SK-N-SH treated with all-trans-retinoic acid at 6 μM for 48 hours (cell line): ENCODE data around the gene MBD5.

Experiments used
- ATAC-seq: fragments of 200-7000 bp; cut with Tn5 transposase; 3 replicates; pipeline ENCODE4 v1.9.1; 2020; ENCODE audit warnings: mild to moderate bottlenecking, moderate library complexity
- ARNTL ChIP-seq: fragments of 450-650 bp; formaldehyde crosslinking; IDR thresholded peaks from 2 replicates; pipeline ENCODE4 v1.5.0; 2020; ENCODE audit warnings: low read depth, mild to moderate bottlenecking, moderate library complexity, borderline replicate concordance
- BACH2 ChIP-seq: fragments of 250-450 bp; sonication (Bioruptor Pico); IDR thresholded peaks from 2 replicates; pipeline ENCODE4 v1.9.0; 2021; ENCODE audit warnings: mild to moderate bottlenecking, borderline replicate concordance
- CSDC2 ChIP-seq: fragments of 250-450 bp; sonication (Bioruptor Pico); IDR thresholded peaks from 2 replicates; pipeline ENCODE4 v1.5.0; 2020; ENCODE audit warnings: mild to moderate bottlenecking, moderate library complexity
- ESRRG ChIP-seq: fragments of 250-450 bp; sonication (Bioruptor Pico); IDR thresholded peaks from 2 replicates; pipeline ENCODE4 v1.6.1; 2021; ENCODE audit warnings: mild to moderate bottlenecking
- GLIS3 ChIP-seq: fragments of 250-450 bp; sonication (Bioruptor Pico); IDR thresholded peaks from 2 replicates; pipeline ENCODE4 v1.5.0; 2020; ENCODE audit warnings: mild to moderate bottlenecking, moderate library complexity
- ISL1 ChIP-seq: fragments of 250-450 bp; sonication (Bioruptor Pico); IDR thresholded peaks from 2 replicates; pipeline ENCODE4 v2.1.2; 2022; ENCODE audit warnings: mild to moderate bottlenecking, moderate library complexity
- OSR1 ChIP-seq: fragments of 250-450 bp; sonication (Bioruptor Pico); IDR thresholded peaks from 2 replicates; pipeline ENCODE4 v1.8.0; 2022; ENCODE audit warnings: moderate library complexity, mild to moderate bottlenecking, inconsistent platforms
- PPARA ChIP-seq: fragments of 250-450 bp; sonication (Bioruptor Pico); IDR thresholded peaks from 2 replicates; pipeline ENCODE4 v1.5.0; 2020; ENCODE audit warnings: mild to moderate bottlenecking, borderline replicate concordance
- RARB ChIP-seq: fragments of 250-450 bp; sonication (Bioruptor Pico); IDR thresholded peaks from 2 replicates; pipeline ENCODE4 v1.8.0; 2021; ENCODE audit warnings: mild to moderate bottlenecking, moderate library complexity
- SNAI2 ChIP-seq: fragments of 250-450 bp; sonication (Bioruptor Pico); IDR thresholded peaks from 2 replicates; pipeline ENCODE4 v1.5.0; 2020; ENCODE audit warnings: mild to moderate bottlenecking, moderate library complexity
- TCF4 ChIP-seq: fragments of 250-450 bp; sonication (Bioruptor Pico); IDR thresholded peaks from 2 replicates; pipeline ENCODE4 v1.8.0; 2021; ENCODE audit warnings: mild to moderate bottlenecking, moderate library complexity, borderline replicate concordance
- TOX ChIP-seq: fragments of 250-450 bp; sonication (Bioruptor Pico); IDR thresholded peaks from 2 replicates; pipeline ENCODE4 v1.8.0; 2021; ENCODE audit warnings: mild to moderate bottlenecking, moderate library complexity, borderline replicate concordance
- ZC3H10 ChIP-seq: fragments of 250-450 bp; sonication (Bioruptor Pico); IDR thresholded peaks from 2 replicates; pipeline ENCODE4 v1.5.1; 2021; ENCODE audit warnings: mild to moderate bottlenecking, moderate library complexity
- ZFP3 ChIP-seq: fragments of 250-450 bp; sonication (Bioruptor Pico); IDR thresholded peaks from 2 replicates; pipeline ENCODE4 v1.5.0; 2020; ENCODE audit warnings: mild to moderate bottlenecking, moderate library complexity
- ZFP30 ChIP-seq: fragments of 450-650 bp; formaldehyde crosslinking; IDR thresholded peaks from 2 replicates; pipeline ENCODE4 v1.5.0; 2022; ENCODE audit warnings: mild to moderate bottlenecking, moderate library complexity
- ZNF70 ChIP-seq: fragments of 450-650 bp; formaldehyde crosslinking; IDR thresholded peaks from 2 replicates; pipeline ENCODE4 v1.5.0; 2020; ENCODE audit warnings: mild to moderate bottlenecking, moderate library complexity
- ZNF8 ChIP-seq: fragments of 450-650 bp; formaldehyde crosslinking; IDR thresholded peaks from 2 replicates; pipeline ENCODE4 v1.5.0; 2020; ENCODE audit warnings: mild to moderate bottlenecking, moderate library complexity
- TF ChIP-seq, protein P1 (sequence below): fragments of 250-450 bp; sonication (Bioruptor Pico); IDR thresholded peaks from 2 replicates; pipeline ENCODE4 v1.8.0; 2021; ENCODE audit warnings: low read depth, mild to moderate bottlenecking, moderate library complexity, borderline replicate concordance
- TF ChIP-seq, protein P2 (sequence below): fragments of 250-450 bp; sonication (Bioruptor Pico); IDR thresholded peaks from 2 replicates; pipeline ENCODE4 v1.5.0; 2020; ENCODE audit warnings: mild to moderate bottlenecking, moderate library complexity
- TF ChIP-seq, protein P3 (sequence below): fragments of 250-450 bp; sonication (Bioruptor Pico); IDR thresholded peaks from 2 replicates; pipeline ENCODE4 v1.8.0; 2020; ENCODE audit warnings: mild to moderate bottlenecking, moderate library complexity, borderline replicate concordance
- TF ChIP-seq, protein P4 (sequence below): fragments of 250-450 bp; sonication (Bioruptor Pico); IDR thresholded peaks from 2 replicates; pipeline ENCODE4 v1.5.1; 2020; ENCODE audit warnings: low read depth, mild to moderate bottlenecking, moderate library complexity
- TF ChIP-seq, protein P5 (sequence below): fragments of 250-450 bp; sonication (Bioruptor Pico); IDR thresholded peaks from 2 replicates; pipeline ENCODE4 v1.5.1; 2021; ENCODE audit warnings: mild to moderate bottlenecking, moderate library complexity

Gene MBD5

DNA sequence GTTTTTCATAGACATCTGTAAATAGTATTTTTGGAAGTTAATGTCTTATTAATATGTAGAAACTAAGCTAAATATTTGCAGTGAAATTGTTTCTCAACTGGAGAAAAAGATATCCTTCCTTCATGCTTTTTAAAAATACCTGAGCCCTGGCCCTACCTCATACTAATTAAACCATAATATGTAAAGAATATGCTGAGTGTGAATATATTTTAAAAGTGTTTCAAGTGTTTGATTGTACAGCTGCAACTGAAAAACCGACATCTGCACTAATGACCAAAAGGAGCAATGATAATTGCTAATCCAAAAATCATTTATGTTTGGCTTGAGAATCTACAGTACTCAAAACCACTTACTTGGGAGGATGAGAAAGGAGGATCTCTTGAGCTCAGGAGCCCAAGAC lies 156.7 kb downstream of the MBD5 start:
- no peak for TF ChIP-seq GLIS3 (CRISPR knock-in tag)
- TF ChIP-seq TOX (CRISPR knock-in tag), result no peak
- TF ChIP-seq SNAI2 (CRISPR knock-in tag), result no peak
- TF ChIP-seq ZC3H10, result no peak
- no peak for TF ChIP-seq ZNF70
- TF ChIP-seq ZFP3, result no peak
- no peak for TF ChIP-seq BACH2 (CRISPR knock-in tag)
- no peak for TF ChIP-seq ZFP30 (CRISPR knock-in tag)
- TF ChIP-seq, protein P1, sequence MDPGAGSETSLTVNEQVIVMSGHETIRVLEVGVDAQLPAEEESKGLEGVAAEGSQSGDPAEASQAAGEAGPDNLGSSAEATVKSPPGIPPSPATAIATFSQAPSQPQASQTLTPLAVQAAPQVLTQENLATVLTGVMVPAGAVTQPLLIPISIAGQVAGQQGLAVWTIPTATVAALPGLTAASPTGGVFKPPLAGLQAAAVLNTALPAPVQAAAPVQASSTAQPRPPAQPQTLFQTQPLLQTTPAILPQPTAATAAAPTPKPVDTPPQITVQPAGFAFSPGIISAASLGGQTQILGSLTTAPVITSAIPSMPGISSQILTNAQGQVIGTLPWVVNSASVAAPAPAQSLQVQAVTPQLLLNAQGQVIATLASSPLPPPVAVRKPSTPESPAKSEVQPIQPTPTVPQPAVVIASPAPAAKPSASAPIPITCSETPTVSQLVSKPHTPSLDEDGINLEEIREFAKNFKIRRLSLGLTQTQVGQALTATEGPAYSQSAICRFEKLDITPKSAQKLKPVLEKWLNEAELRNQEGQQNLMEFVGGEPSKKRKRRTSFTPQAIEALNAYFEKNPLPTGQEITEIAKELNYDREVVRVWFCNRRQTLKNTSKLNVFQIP (CRISPR knock-in tag), result no peak
- no peak for TF ChIP-seq PPARA (CRISPR knock-in tag)
- no peak for TF ChIP-seq ZNF8 (CRISPR knock-in tag)
- no peak for TF ChIP-seq CSDC2
- TF ChIP-seq TCF4 (CRISPR knock-in tag), result no peak
- TF ChIP-seq ISL1, result no peak
- ATAC-seq, result no peak

DNA sequence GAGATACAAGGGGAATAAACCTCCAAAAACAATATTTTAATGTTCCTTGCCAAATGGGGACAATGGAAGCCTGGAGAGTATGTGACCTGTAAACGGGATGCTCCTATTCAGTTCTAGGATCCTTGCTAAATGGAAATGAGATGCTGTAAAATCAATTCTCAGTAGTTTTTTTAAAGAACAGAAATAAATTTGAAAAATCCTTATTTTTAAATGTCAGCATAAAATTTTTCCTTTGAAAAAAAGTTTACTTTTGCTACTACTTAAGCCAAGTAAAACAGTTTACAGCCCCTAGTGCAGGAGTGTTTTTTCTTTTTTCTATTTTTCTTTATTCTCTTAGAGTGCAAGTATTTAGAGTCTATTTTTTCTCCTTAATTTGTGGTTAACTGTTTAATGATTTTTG lies 158.8 kb downstream of the MBD5 start:
- no peak for ATAC-seq
- TF ChIP-seq GLIS3 (CRISPR knock-in tag), result no peak
- TF ChIP-seq SNAI2 (CRISPR knock-in tag), result no peak
- TF ChIP-seq ZNF70, result no peak
- no peak for TF ChIP-seq ZFP3
- no peak for TF ChIP-seq ZNF8 (CRISPR knock-in tag)
- TF ChIP-seq BACH2 (CRISPR knock-in tag), result no peak
- TF ChIP-seq ARNTL, result no peak
- no peak for TF ChIP-seq ZFP30 (CRISPR knock-in tag)
- TF ChIP-seq ESRRG (CRISPR knock-in tag), result no peak
- no peak for TF ChIP-seq TCF4 (CRISPR knock-in tag)
- TF ChIP-seq, protein P2, sequence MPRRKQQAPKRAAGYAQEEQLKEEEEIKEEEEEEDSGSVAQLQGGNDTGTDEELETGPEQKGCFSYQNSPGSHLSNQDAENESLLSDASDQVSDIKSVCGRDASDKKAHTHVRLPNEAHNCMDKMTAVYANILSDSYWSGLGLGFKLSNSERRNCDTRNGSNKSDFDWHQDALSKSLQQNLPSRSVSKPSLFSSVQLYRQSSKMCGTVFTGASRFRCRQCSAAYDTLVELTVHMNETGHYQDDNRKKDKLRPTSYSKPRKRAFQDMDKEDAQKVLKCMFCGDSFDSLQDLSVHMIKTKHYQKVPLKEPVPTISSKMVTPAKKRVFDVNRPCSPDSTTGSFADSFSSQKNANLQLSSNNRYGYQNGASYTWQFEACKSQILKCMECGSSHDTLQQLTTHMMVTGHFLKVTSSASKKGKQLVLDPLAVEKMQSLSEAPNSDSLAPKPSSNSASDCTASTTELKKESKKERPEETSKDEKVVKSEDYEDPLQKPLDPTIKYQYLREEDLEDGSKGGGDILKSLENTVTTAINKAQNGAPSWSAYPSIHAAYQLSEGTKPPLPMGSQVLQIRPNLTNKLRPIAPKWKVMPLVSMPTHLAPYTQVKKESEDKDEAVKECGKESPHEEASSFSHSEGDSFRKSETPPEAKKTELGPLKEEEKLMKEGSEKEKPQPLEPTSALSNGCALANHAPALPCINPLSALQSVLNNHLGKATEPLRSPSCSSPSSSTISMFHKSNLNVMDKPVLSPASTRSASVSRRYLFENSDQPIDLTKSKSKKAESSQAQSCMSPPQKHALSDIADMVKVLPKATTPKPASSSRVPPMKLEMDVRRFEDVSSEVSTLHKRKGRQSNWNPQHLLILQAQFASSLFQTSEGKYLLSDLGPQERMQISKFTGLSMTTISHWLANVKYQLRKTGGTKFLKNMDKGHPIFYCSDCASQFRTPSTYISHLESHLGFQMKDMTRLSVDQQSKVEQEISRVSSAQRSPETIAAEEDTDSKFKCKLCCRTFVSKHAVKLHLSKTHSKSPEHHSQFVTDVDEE (CRISPR knock-in tag), result no peak
- TF ChIP-seq OSR1 (CRISPR knock-in tag), result no peak
- TF ChIP-seq, protein P3, sequence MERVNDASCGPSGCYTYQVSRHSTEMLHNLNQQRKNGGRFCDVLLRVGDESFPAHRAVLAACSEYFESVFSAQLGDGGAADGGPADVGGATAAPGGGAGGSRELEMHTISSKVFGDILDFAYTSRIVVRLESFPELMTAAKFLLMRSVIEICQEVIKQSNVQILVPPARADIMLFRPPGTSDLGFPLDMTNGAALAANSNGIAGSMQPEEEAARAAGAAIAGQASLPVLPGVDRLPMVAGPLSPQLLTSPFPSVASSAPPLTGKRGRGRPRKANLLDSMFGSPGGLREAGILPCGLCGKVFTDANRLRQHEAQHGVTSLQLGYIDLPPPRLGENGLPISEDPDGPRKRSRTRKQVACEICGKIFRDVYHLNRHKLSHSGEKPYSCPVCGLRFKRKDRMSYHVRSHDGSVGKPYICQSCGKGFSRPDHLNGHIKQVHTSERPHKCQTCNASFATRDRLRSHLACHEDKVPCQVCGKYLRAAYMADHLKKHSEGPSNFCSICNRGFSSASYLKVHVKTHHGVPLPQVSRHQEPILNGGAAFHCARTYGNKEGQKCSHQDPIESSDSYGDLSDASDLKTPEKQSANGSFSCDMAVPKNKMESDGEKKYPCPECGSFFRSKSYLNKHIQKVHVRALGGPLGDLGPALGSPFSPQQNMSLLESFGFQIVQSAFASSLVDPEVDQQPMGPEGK (CRISPR knock-in tag), result no peak
- TF ChIP-seq, protein P4, sequence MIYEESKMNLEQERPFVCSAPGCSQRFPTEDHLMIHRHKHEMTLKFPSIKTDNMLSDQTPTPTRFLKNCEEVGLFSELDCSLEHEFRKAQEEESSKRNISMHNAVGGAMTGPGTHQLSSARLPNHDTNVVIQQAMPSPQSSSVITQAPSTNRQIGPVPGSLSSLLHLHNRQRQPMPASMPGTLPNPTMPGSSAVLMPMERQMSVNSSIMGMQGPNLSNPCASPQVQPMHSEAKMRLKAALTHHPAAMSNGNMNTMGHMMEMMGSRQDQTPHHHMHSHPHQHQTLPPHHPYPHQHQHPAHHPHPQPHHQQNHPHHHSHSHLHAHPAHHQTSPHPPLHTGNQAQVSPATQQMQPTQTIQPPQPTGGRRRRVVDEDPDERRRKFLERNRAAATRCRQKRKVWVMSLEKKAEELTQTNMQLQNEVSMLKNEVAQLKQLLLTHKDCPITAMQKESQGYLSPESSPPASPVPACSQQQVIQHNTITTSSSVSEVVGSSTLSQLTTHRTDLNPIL (CRISPR knock-in tag), result no peak
- TF ChIP-seq, protein P5, sequence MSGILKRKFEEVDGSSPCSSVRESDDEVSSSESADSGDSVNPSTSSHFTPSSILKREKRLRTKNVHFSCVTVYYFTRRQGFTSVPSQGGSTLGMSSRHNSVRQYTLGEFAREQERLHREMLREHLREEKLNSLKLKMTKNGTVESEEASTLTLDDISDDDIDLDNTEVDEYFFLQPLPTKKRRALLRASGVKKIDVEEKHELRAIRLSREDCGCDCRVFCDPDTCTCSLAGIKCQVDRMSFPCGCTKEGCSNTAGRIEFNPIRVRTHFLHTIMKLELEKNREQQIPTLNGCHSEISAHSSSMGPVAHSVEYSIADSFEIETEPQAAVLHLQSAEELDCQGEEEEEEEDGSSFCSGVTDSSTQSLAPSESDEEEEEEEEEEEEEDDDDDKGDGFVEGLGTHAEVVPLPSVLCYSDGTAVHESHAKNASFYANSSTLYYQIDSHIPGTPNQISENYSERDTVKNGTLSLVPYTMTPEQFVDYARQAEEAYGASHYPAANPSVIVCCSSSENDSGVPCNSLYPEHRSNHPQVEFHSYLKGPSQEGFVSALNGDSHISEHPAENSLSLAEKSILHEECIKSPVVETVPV (CRISPR knock-in tag), result no peak

DNA sequence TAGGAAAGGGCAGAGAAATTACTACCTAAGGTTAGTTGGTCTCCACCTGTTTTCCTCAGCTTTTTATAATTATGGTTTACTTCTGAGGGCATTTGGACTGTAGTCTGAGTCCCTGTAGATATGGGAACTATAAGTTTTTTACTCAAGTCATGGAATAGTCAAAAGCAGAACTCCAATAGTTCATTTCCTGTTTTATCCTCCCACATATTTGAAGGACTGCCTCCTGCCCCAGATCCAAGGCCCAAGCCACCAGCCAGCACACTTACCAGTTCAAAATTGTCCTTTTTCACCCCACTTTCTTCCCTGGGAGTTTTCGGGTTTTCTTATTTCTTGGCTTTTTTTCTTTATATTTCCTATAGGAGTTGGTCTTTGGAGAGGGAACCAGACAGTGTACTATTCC lies 164.1 kb downstream of the MBD5 start:
- no peak for ATAC-seq
- TF ChIP-seq BACH2 (CRISPR knock-in tag) (no peak), ARNTL (no peak), TOX (CRISPR knock-in tag) (no peak), SNAI2 (CRISPR knock-in tag) (no peak), GLIS3 (CRISPR knock-in tag) (no peak), CSDC2 (no peak), ZNF70 (no peak), ZNF8 (CRISPR knock-in tag) (no peak), ZFP3 (no peak), ZFP30 (CRISPR knock-in tag) (no peak), ESRRG (CRISPR knock-in tag) (no peak), RARB (CRISPR knock-in tag) (no peak)
- TF ChIP-seq, protein P5 (CRISPR knock-in tag), result no peak
- TF ChIP-seq, protein P3 (CRISPR knock-in tag), result no peak
- TF ChIP-seq, protein P1 (CRISPR knock-in tag), result no peak
